Breast epithelium (tissue), 3 donors: ENCODE results near the gene SFXN5.

Experiments
- POLR2AphosphoS5 ChIP-seq, 3 donors: sonication (generic); formaldehyde crosslinking; IDR thresholded peaks; one replicate each; pipeline ENCODE4 v1.6.1; 2017; ENCODE audit warnings: antibody characterized with exemption in 3 of 3
- TF ChIP-seq, protein P1 (sequence below), 3 donors: fragments of 450-650 bp; IDR thresholded peaks; one replicate each; pipeline ENCODE4 v1.5.1; 2016 to 2017; ENCODE audit warnings: antibody characterized with exemption in 3 of 3, mild to moderate bottlenecking in 3 of 3, moderate library complexity in 3 of 3

DNA sequence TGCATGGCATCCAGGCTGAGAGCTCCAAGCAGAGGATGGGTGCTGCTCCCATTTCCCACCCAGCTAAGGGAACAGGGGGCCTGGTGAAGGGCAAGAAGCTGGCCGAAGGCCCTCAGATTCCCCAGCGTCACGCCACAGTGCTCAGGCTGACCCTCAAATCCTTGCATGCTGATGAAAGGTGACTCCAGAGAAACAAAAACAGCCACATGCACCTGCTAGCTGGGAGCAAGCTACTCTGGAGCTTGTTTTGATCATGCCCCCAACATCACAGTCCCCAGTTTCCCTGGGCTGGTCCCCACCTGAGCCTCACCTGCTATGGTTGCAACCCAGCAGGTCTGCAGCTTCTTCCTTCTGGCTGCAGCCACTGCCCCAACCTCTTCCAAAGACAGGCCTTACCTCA is 28.0 kb upstream of the SFXN5 start:
- TF ChIP-seq, protein P1, sequence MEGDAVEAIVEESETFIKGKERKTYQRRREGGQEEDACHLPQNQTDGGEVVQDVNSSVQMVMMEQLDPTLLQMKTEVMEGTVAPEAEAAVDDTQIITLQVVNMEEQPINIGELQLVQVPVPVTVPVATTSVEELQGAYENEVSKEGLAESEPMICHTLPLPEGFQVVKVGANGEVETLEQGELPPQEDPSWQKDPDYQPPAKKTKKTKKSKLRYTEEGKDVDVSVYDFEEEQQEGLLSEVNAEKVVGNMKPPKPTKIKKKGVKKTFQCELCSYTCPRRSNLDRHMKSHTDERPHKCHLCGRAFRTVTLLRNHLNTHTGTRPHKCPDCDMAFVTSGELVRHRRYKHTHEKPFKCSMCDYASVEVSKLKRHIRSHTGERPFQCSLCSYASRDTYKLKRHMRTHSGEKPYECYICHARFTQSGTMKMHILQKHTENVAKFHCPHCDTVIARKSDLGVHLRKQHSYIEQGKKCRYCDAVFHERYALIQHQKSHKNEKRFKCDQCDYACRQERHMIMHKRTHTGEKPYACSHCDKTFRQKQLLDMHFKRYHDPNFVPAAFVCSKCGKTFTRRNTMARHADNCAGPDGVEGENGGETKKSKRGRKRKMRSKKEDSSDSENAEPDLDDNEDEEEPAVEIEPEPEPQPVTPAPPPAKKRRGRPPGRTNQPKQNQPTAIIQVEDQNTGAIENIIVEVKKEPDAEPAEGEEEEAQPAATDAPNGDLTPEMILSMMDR (IDR thresholded peaks at IDR 0.05), result no peak
- no peak for TF ChIP-seq POLR2AphosphoS5 (IDR thresholded peaks at IDR 0.05)
